Common myeloid progenitor, CD34-positive (primary cell): Measurements from ENCODE around the gene KRT78.

Experiments
- CTCF ChIA-PET: fragments of 350-600 bp; sonication (Branson Sonifier 250); formaldehyde crosslinking; loops from one replicate; lab custom pipeline; 2021; ENCODE audit warnings: antibody characterized with exemption; lab: Charles Lee
- POLR2A ChIA-PET: fragments of 350-600 bp; sonication (Branson Sonifier 250); formaldehyde crosslinking; loops from one replicate; lab custom pipeline; 2021; ENCODE audit warnings: antibody characterized with exemption; lab: Charles Lee
- DNase-seq, 3 donors: peaks; one replicate each; pipeline versions ENCODE4 v3.0.0 to v3.0.0-alpha.2; 2013
- H3K27ac ChIP-seq, 2 experiments: 1 replicate in 1 of 2; 2 replicates in 1 of 2; pipeline ENCODE4 v1.7.0; 2013; ENCODE audit warnings: inconsistent platforms in 2 of 2, low read length in 2 of 2, mild to moderate bottlenecking in 2 of 2, low read depth in 1 of 2, moderate library complexity in 1 of 2; ENCODE audit not compliant: severe bottlenecking in 2 of 2, insufficient read depth in 1 of 2, poor library complexity in 1 of 2
- H3K27me3 ChIP-seq, 5 experiments: replicated peaks in 2 of 5; 1 replicate in 3 of 5; 2 replicates in 2 of 5; pipeline versions ENCODE4 v1.6.1 to v1.7.0; 2013; ENCODE audit warnings: low read length in 4 of 5, mild to moderate bottlenecking in 2 of 5, moderate library complexity in 2 of 5, inconsistent platforms in 1 of 5; ENCODE audit not compliant: insufficient read depth in 5 of 5, control insufficient read depth in 4 of 5
- H3K36me3 ChIP-seq, 4 experiments: 1 replicate in 2 of 4; 2 replicates in 2 of 4; pipeline versions ENCODE4 v1.6.1 to v1.7.0; 2013; ENCODE audit warnings: low read length in 3 of 4, control low read depth in 1 of 4, mild to moderate bottlenecking in 1 of 4; ENCODE audit not compliant: control insufficient read depth in 4 of 4, insufficient read depth in 4 of 4
- H3K4me1 ChIP-seq, 4 experiments: 1 replicate in 3 of 4; 2 replicates in 1 of 4; pipeline versions ENCODE4 v1.6.1 to v1.7.1; 2013; ENCODE audit warnings: low read length in 3 of 4, mild to moderate bottlenecking in 3 of 4, control low read depth in 1 of 4, inconsistent platforms in 1 of 4, moderate library complexity in 1 of 4; ENCODE audit not compliant: control insufficient read depth in 4 of 4, insufficient read depth in 4 of 4; ENCODE audit errors: control extremely low read depth in 1 of 4
- H3K4me3 ChIP-seq, 7 experiments: 1 replicate in 4 of 7; 2 replicates in 3 of 7; pipeline versions ENCODE4 v1.5.1 to v1.7.0; 2013; ENCODE audit warnings: mild to moderate bottlenecking in 7 of 7, low read length in 6 of 7, moderate library complexity in 6 of 7, inconsistent platforms in 2 of 7, low read depth in 2 of 7, control low read depth in 1 of 7; ENCODE audit not compliant: insufficient read depth in 4 of 7, control insufficient read depth in 1 of 7; ENCODE audit errors: extremely low read depth in 1 of 7
- H3K9me3 ChIP-seq, 5 experiments: 1 replicate in 4 of 5; 2 replicates in 1 of 5; pipeline versions ENCODE4 v1.6.1 to v1.7.1; 2013; ENCODE audit warnings: low read length in 4 of 5, mild to moderate bottlenecking in 2 of 5, inconsistent platforms in 1 of 5, low read depth in 1 of 5, moderate library complexity in 1 of 5; ENCODE audit not compliant: control insufficient read depth in 4 of 5, insufficient read depth in 2 of 5; ENCODE audit errors: control extremely low read depth in 1 of 5
- WGBS: methylation state at CpG from one replicate; pipeline ENCODE4 v1.1.5; 2013; ENCODE audit not compliant: insufficient coverage; 5-methylcytosine and 5-hydroxymethylcytosine counted together

The KRT78 gene

DNA sequence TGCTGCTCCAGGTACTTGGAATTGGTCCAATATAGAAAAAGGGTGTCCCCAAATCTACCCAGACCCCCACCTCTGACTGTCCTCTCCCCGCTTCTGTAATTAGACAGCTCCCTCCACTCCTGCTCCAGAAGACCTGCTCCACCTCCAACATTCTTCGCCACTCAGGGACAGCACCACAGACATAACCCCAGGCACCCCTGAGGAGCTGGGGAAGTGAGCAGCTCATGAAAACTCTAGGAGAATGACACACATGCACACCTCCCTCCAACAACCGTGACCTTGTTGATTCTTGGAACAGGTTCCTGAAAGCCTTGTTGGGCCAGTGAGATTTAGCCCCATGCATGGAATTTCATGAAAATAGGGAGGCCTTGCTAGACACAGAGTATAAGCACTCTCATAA is 43.1 kb downstream of the KRT78 start:
- WGBS, result 95% methylated on average over 3 of the region's 3 CpGs

DNA sequence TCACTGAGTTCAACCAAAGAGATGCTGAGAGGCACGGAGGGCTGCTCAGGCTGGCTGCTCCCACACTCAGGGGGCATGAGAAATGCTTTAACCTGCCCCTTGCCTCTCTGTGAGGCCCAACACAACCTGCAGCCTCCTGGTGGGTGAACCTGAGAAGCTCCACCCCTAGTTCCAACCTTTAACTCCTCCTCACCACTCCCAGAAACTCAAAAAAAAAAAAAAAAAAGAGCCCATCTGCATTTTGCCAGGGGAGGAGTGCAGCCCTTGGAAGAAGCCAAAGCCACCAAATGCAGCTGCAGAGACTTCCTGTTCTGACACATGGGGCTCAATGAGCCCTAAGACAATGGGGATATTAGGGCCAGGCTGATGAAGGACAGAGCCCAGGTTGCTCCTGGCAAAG is 43.8 kb downstream of the KRT78 start:
- 50% methylated on average over 1 of the region's 1 CpG for WGBS

More for the DNA sequence above, 43.1 kb downstream of the KRT78 start:
- Histone ChIP-seq H3K4me1 (no peaks in the 10 kb centered on the region), H3K36me3 (no peaks in the 10 kb centered on the region), H3K27me3 (peaks cover 0 to 2% (median 0%) of the 10 kb centered on the region in 5 experiments), H3K27ac (no peak overlapping the region), H3K4me3 (no peak overlapping the region), H3K9me3 (no peaks in the 10 kb centered on the region)
- DNase-seq, result no peak
- POLR2A ChIA-PET, result no interaction called here
- CTCF ChIA-PET, result no interaction called here

GRCh38 chr12:52802442-52802841 is 46.4 kb downstream of the KRT78 start:
- H3K27me3 ChIP-seq, result no peaks in the 10 kb centered on the region
- H3K4me1 ChIP-seq, result no peaks in the 10 kb centered on the region
- H3K27ac ChIP-seq, result no peak overlapping the region
- H3K36me3 ChIP-seq, result no peaks in the 10 kb centered on the region
- POLR2A ChIA-PET, result no interaction called here
- H3K4me3 ChIP-seq, result no peak overlapping the region
- DNase-seq, result no peak
- H3K9me3 ChIP-seq, result no peaks in the 10 kb centered on the region
- CTCF ChIA-PET, result interaction anchor here (1.2 to 1.6 kb wide), 2 partner anchors 192 to 217 kb away, joined by 3 read pairs; no protein-coding TSS in a partner anchor
- 78% methylated on average over 6 of the region's 6 CpGs for WGBS

More for the DNA sequence above, 43.8 kb downstream of the KRT78 start:
- Histone ChIP-seq H3K4me1 (no peaks in the 10 kb centered on the region), H3K27ac (no peak overlapping the region), H3K9me3 (no peaks in the 10 kb centered on the region), H3K27me3 (peaks cover 0 to 2% (median 0%) of the 10 kb centered on the region in 5 experiments), H3K4me3 (no peak overlapping the region), H3K36me3 (no peaks in the 10 kb centered on the region)
- peak in 2 of 3 donors; percentile 41 to 54 for DNase-seq
- ChIA-PET POLR2A (no interaction called here), CTCF (interaction anchor here (0.6 kb wide), 1 partner anchor 235 kb away, joined by 5 read pairs; no protein-coding TSS in a partner anchor)

- H3K27ac ChIP-seq, result no peak overlapping the region
- H3K4me3 ChIP-seq, result no peak overlapping the region
- CTCF ChIA-PET, result interaction anchor here (1.2 to 1.6 kb wide), 2 partner anchors 191 to 216 kb away, joined by 3 read pairs; no protein-coding TSS in a partner anchor
- POLR2A ChIA-PET, result no interaction called here
- WGBS, result 86% methylated on average over 3 of the region's 3 CpGs
- no peaks in the 10 kb centered on the region for H3K36me3 ChIP-seq
- no peak for DNase-seq
- no peaks in the 10 kb centered on the region for H3K27me3 ChIP-seq
- H3K9me3 ChIP-seq, result no peaks in the 10 kb centered on the region
- H3K4me1 ChIP-seq, result no peaks in the 10 kb centered on the region
These were observed 47.0 kb downstream of the KRT78 start for GRCh38 chr12:52801773-52802172.

GRCh38 chr12:52800259-52800917 is 48.4 kb downstream of the KRT78 start:
- 100% methylated on average over 1 of the region's 1 CpG for WGBS
- H3K9me3 ChIP-seq, result no peaks in the 10 kb centered on the region
- no peaks in the 10 kb centered on the region for H3K27me3 ChIP-seq
- H3K4me1 ChIP-seq, result no peaks in the 10 kb centered on the region
- ChIA-PET CTCF (interaction anchor here (1.1 kb wide), 1 partner anchor 8 kb away, joined by 3 read pairs; no protein-coding TSS in a partner anchor), POLR2A (interaction anchor here (0.6 kb wide), 1 partner anchor 55 kb away, joined by 4 read pairs; no protein-coding TSS in a partner anchor)
- H3K4me3 ChIP-seq, result no peak overlapping the region
- H3K27ac ChIP-seq, result no peak overlapping the region
- no peaks in the 10 kb centered on the region for H3K36me3 ChIP-seq
- DNase-seq, result no peak

DNA sequence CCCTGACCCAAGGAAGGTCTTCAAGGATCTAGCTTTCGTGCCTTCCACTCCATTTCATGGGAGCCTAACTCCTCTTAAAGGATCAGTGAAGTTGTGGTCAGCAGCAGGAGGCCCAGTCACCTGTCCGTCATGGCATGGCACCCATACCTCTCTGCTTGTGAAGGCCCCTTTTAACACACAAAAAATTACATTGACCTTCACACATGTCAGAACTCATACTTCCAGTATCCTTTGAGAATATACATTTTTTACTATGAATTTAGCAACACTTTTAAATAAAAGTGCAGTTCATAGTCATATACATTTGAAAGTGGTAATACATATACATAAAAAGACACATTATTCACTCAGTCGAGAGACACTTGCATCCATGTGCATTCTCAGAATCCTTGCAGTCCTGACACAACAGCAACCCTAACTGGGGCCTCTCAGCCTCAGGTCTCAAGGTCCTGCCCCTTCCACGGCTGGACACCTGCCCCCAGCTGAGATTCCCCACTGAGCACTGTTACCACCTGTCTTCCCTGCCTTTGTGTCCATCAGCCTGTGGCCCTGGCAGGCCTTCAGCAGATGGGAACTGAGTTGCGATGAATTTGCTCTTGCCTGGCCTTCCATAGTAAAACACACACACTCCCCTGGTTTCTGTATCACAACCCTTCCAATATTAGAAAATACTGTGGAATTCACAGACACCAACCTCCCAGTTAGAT is 49.1 kb downstream of the KRT78 start:
- POLR2A ChIA-PET, result interaction anchor here (0.6 kb wide), 1 partner anchor 54 kb away, joined by 4 read pairs; no protein-coding TSS in a partner anchor

More for the DNA sequence above, 49.1 kb downstream of the KRT78 start:
- no peaks in the 10 kb centered on the region for H3K27me3 ChIP-seq
- WGBS, result 88% methylated on average over 4 of the region's 5 CpGs
- H3K4me1 ChIP-seq, result no peaks in the 10 kb centered on the region
- no peak overlapping the region for H3K27ac ChIP-seq
- DNase-seq, result no peak
- H3K36me3 ChIP-seq, result no peaks in the 10 kb centered on the region
- CTCF ChIA-PET, result interaction anchor here (1.1 kb wide), 1 partner anchor 8 kb away, joined by 3 read pairs; no protein-coding TSS in a partner anchor
- no peak overlapping the region for H3K4me3 ChIP-seq
- no peaks in the 10 kb centered on the region for H3K9me3 ChIP-seq
